Chondrocyte (in vitro differentiated cells): ENCODE results near the gene TNIK. TPM values are rescaled to one million over a fixed set of nuclear protein-coding genes. Genes with fewer than 3 reads are reported as not detected.

ENCODE experiments used
- DNase-seq: peaks from one replicate; pipeline ENCODE4 v3.0.0; 2021; ENCODE audit warnings: mixed read lengths, low spot score
- H3K27ac Mint-ChIP-seq: one replicate; pipeline ENCODE4 v1.8.0; 2021; ENCODE audit warnings: mild to moderate bottlenecking, moderate library complexity, mixed read lengths; ENCODE audit not compliant: unreplicated experiment
- H3K27me3 Mint-ChIP-seq: 2 replicates; pipeline ENCODE4 v1.8.0; 2021; ENCODE audit warnings: low read depth, mixed read lengths
- H3K36me3 Mint-ChIP-seq: 2 replicates; pipeline ENCODE4 v1.8.0; 2021; ENCODE audit warnings: low read depth, mixed read lengths
- H3K4me1 Mint-ChIP-seq: 2 replicates; pipeline ENCODE4 v1.8.0; 2021; ENCODE audit warnings: low read depth, mild to moderate bottlenecking, mixed read lengths
- H3K4me3 Mint-ChIP-seq: one replicate; pipeline ENCODE4 v1.8.0; 2021; ENCODE audit warnings: mild to moderate bottlenecking, moderate library complexity, mixed read lengths; ENCODE audit not compliant: unreplicated experiment
- H3K9me3 Mint-ChIP-seq: 2 replicates; pipeline ENCODE4 v1.8.0; 2021; ENCODE audit warnings: low read depth, mixed read lengths
- CTCF ChIP-seq: fragments of 200-600 bp; sonication (generic); IDR thresholded peaks from 2 replicates; pipeline ENCODE4 v1.5.0; 2021; ENCODE audit warnings: antibody characterized with exemption, mild to moderate bottlenecking, moderate library complexity
- total RNA-seq: library from RNA; stranded (reverse); gene quantifications from 3 replicates; pipeline ENCODE4 v1.2.1, GENCODE V29; 2021

TNIK gene
- total RNA-seq, 1 donor from 2014 or later, result 17.5 TPM

GRCh38 chr3:171276923-171277322 lies 183.3 kb downstream of the TNIK start:
- H3K4me3 Mint-ChIP-seq, result no peak overlapping the region
- peaks cover 20% of the 10 kb centered on the region for H3K4me1 Mint-ChIP-seq
- H3K27ac Mint-ChIP-seq, result no peak overlapping the region
- no peak for DNase-seq
- peaks cover 8% of the 10 kb centered on the region for H3K9me3 Mint-ChIP-seq
- peaks cover 4% of the 10 kb centered on the region for H3K36me3 Mint-ChIP-seq
- no peaks in the 10 kb centered on the region for H3K27me3 Mint-ChIP-seq
- TF ChIP-seq CTCF, result no peak

- Mint-ChIP-seq H3K27me3 (no peaks in the 10 kb centered on the region), H3K9me3 (peaks cover 8% of the 10 kb centered on the region), H3K4me1 (peaks cover 27% of the 10 kb centered on the region), H3K36me3 (peaks cover 4% of the 10 kb centered on the region), H3K4me3 (no peak overlapping the region), H3K27ac (no peak overlapping the region)
- DNase-seq, result no peak
- TF ChIP-seq CTCF, result no peak
Measured at GRCh38 chr3:171274222-171274621, 186.0 kb downstream of the TNIK start.

- Mint-ChIP-seq H3K4me1 (peaks cover 50% of the 10 kb centered on the region), H3K4me3 (no peak overlapping the region), H3K36me3 (peaks cover 4% of the 10 kb centered on the region), H3K27me3 (no peaks in the 10 kb centered on the region), H3K9me3 (peaks cover 8% of the 10 kb centered on the region), H3K27ac (no peak overlapping the region)
- TF ChIP-seq CTCF, result no peak
- no peak for DNase-seq
Measured at GRCh38 chr3:171270541-171270940, 189.7 kb downstream of the TNIK start.

GRCh38 chr3:171269542-171269941 lies 190.7 kb downstream of the TNIK start:
- H3K4me1 Mint-ChIP-seq, result peaks cover 52% of the 10 kb centered on the region
- no peak for DNase-seq
- peaks cover under 1% of the 10 kb centered on the region for H3K9me3 Mint-ChIP-seq
- no peak for TF ChIP-seq CTCF
- no peaks in the 10 kb centered on the region for H3K27me3 Mint-ChIP-seq
- no peak overlapping the region for H3K27ac Mint-ChIP-seq
- H3K4me3 Mint-ChIP-seq, result no peak overlapping the region
- peaks cover 3% of the 10 kb centered on the region for H3K36me3 Mint-ChIP-seq

GRCh38 chr3:171268677-171269076 lies 191.5 kb downstream of the TNIK start:
- H3K36me3 Mint-ChIP-seq, result peaks cover 2% of the 10 kb centered on the region
- no peaks in the 10 kb centered on the region for H3K9me3 Mint-ChIP-seq
- no peaks in the 10 kb centered on the region for H3K27me3 Mint-ChIP-seq
- DNase-seq, result no peak
- no peak overlapping the region for H3K4me3 Mint-ChIP-seq
- no peak for TF ChIP-seq CTCF
- no peak overlapping the region for H3K27ac Mint-ChIP-seq
- peaks cover 48% of the 10 kb centered on the region for H3K4me1 Mint-ChIP-seq
